ENCODE measurements around the gene CALN1.

GRCh38 chr7:71867626-71868025 is 544.5 kb downstream of the CALN1 start:
- TF ChIP-seq GATA3 (IDR thresholded peaks at IDR 0.05; ENCODE audit: low read depth, low read length), result no peak
- TF ChIP-seq GATA2 (IDR thresholded peaks at IDR 0.05; ENCODE audit: low read depth, low read length), result no peak

Measured in SH-SY5Y (cell line).